NB4 (cell line): Measurements from ENCODE around the gene ANKRD12.

Experiments used
- DNase-seq: peaks from one replicate; pipeline ENCODE4 v3.0.0; 2010; ENCODE audit warnings: low read depth
- H3K4me3 ChIP-seq: one replicate; pipeline ENCODE4 v1.5.1; 2011; ENCODE audit warnings: mild to moderate bottlenecking, low read depth, low read length, moderate library complexity
- MYC ChIP-seq: IDR thresholded peaks from 2 replicates; pipeline ENCODE4 v1.6.1; 2011; ENCODE audit warnings: low read depth, low read length
- POLR2A ChIP-seq: IDR thresholded peaks from 2 replicates; pipeline ENCODE4 v1.6.1; 2011; ENCODE audit warnings: mild to moderate bottlenecking; ENCODE audit not compliant: insufficient read length; ENCODE audit errors: extremely low read depth
- TF ChIP-seq, protein P1 (sequence below): IDR thresholded peaks from one replicate; pipeline ENCODE4 v1.5.1; 2012; ENCODE audit warnings: low read depth, low read length
- TF ChIP-seq, protein P2 (sequence below): IDR thresholded peaks from 2 replicates; pipeline ENCODE4 v1.6.1; 2011; ENCODE audit warnings: low read depth, low read length

Gene ANKRD12

DNA sequence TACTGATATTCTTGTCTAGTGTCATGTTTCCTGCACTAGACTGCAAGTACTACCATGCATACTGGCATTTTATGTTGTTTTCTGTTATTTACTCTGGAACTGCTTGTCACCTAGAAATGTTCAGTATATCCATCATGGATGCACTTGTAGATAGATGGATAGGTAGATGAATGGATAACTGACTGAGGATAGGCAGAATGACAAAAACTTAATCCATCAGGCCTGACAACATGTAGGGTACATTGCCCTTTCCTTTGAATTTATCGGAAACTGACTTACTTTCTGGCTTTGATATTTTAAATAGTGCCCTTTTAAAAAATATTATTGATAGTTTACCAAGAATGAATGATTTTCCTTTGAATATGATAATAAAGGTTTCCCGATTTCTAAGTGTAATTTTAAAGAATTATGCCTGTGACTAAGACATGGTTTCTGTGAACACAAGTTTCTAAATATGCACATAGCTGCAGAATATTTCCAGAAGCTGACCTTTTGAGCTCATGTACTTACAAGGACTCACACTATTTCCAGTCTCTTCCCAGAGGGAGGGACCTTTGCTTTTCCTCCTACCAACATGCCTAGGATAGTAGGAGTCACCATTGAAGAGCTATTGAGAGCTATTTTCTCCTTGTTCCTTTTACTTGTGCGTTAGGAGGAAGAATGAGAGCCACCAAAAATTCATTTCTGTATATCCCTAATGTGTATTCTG lies 81.3 kb downstream of the ANKRD12 start:
- DNase-seq: no peak
- TF ChIP-seq, protein P1, sequence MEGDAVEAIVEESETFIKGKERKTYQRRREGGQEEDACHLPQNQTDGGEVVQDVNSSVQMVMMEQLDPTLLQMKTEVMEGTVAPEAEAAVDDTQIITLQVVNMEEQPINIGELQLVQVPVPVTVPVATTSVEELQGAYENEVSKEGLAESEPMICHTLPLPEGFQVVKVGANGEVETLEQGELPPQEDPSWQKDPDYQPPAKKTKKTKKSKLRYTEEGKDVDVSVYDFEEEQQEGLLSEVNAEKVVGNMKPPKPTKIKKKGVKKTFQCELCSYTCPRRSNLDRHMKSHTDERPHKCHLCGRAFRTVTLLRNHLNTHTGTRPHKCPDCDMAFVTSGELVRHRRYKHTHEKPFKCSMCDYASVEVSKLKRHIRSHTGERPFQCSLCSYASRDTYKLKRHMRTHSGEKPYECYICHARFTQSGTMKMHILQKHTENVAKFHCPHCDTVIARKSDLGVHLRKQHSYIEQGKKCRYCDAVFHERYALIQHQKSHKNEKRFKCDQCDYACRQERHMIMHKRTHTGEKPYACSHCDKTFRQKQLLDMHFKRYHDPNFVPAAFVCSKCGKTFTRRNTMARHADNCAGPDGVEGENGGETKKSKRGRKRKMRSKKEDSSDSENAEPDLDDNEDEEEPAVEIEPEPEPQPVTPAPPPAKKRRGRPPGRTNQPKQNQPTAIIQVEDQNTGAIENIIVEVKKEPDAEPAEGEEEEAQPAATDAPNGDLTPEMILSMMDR: no peak
- TF ChIP-seq, protein P2, sequence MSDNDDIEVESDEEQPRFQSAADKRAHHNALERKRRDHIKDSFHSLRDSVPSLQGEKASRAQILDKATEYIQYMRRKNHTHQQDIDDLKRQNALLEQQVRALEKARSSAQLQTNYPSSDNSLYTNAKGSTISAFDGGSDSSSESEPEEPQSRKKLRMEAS: no peak
- TF ChIP-seq POLR2A (no peak), MYC (no peak)
- H3K4me3 ChIP-seq: no peak overlapping the region

DNA sequence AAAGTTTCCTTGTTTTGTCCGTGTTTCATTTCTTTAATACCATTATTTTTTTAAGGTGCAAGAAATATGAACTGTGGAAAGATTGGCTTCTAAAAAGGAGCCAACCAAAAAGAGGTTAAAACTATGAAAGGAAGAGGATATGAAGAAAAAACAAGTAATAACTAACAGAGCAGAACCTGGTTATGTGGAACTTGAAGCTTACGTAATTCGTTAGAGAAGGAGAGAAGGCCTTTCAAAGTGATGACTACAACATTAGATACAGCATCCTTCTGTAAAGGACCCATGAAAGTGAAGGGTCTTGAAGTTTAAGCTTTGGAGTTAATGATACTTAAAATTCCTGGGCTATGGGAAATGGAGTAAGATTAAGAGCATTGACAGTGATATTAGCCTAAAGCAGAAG lies 84.5 kb downstream of the ANKRD12 start:
- no peak overlapping the region for H3K4me3 ChIP-seq
- TF ChIP-seq, protein P1: no peak
- no peak for TF ChIP-seq MYC
- TF ChIP-seq POLR2A: no peak
- TF ChIP-seq, protein P2: no peak
- no peak for DNase-seq

DNA sequence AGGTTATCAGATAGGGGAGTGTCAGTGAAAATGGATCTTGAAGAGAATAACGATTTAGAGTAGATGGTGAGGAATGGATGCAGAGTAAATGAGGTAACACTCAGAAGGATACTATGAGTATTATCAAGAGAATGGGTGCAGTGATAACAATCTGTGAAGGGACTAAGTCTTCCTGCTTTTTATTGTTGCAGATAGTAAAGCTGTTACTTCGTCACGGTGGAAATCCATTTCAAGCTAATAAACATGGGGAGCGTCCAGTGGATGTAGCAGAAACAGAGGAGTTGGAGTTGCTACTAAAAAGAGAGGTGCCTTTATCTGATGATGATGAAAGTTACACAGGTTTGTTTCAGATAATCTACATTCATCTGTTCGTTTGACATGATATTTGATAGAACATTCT lies 85.1 kb downstream of the ANKRD12 start:
- H3K4me3 ChIP-seq: no peak overlapping the region
- DNase-seq: no peak
- no peak for TF ChIP-seq MYC
- no peak for TF ChIP-seq POLR2A
- TF ChIP-seq, protein P1: no peak
- TF ChIP-seq, protein P2: no peak

DNA sequence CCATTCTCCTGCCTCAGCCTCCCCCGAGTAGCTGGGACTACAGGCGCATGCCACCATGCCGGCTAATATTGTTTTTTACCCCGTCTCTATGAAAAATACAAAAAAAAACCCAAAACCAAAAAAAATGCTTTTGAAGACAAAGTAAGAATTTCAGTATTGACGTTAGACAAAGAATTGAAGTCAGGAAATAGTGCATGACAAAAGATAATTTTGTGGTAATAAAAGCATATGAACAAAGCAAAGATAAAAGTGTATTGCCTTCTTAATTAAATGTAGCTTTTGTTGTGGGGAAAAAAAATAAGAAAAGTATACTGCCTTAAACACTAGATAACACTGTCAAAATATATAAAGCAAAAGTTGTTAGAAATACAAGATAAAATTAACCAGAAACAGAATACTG lies 86.8 kb downstream of the ANKRD12 start:
- TF ChIP-seq POLR2A (no peak), MYC (no peak)
- TF ChIP-seq, protein P1: no peak
- TF ChIP-seq, protein P2: no peak
- H3K4me3 ChIP-seq: no peak overlapping the region
- DNase-seq: no peak

DNA sequence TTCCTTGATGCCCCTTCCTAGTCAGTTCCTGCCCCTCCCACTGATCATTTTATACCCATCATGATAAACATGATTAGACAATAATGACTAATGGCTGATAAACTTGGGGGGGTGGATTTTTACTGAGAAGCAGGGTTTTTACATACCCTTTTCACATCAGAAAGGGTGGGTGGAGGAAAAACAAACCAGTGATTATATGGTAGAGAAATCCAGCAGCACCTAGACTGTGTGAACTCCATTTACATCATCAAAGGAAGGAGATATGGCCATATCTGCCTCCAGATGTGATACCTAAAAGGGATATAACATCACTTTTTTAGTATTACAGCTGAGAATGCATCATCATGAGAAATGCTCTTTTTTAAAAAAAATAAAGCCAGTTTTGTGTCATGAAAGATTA lies 89.9 kb downstream of the ANKRD12 start:
- DNase-seq: no peak
- H3K4me3 ChIP-seq: no peak overlapping the region
- TF ChIP-seq, protein P1: no peak
- TF ChIP-seq, protein P2: no peak
- TF ChIP-seq MYC (no peak), POLR2A (no peak)
